Measurements from ENCODE around the gene SEC24B. TPM values are rescaled to one million over a fixed set of nuclear protein-coding genes. Genes with fewer than 3 reads are reported as not detected.

The SEC24B gene
- total RNA-seq, 1 donor from 2014 or later: 31.7 TPM

GRCh38 chr4:109494563-109494962, 60.9 kb downstream of the SEC24B start:
- no peak overlapping the region for H3K27ac Mint-ChIP-seq (ENCODE audit: unreplicated experiment)
- no peak for DNase-seq (ENCODE audit: low read depth, low spot score)
- H3K4me1 Mint-ChIP-seq: peaks cover 7% of the 10 kb centered on the region
- no peak for TF ChIP-seq CTCF (conservative IDR thresholded peaks at IDR 0.05)
- H3K27me3 Mint-ChIP-seq (ENCODE audit: low read depth): no peaks in the 10 kb centered on the region
- no peak overlapping the region for H3K4me3 Mint-ChIP-seq
- H3K36me3 Mint-ChIP-seq (ENCODE audit: low read depth): peaks cover 18% of the 10 kb centered on the region
- no peaks in the 10 kb centered on the region for H3K9me3 Mint-ChIP-seq

GRCh38 chr4:109495514-109495913, 61.9 kb downstream of the SEC24B start:
- Mint-ChIP-seq H3K27ac (ENCODE audit: unreplicated experiment) (no peak overlapping the region), H3K9me3 (no peaks in the 10 kb centered on the region), H3K36me3 (ENCODE audit: low read depth) (peaks cover 18% of the 10 kb centered on the region), H3K27me3 (ENCODE audit: low read depth) (no peaks in the 10 kb centered on the region), H3K4me1 (peaks cover 7% of the 10 kb centered on the region), H3K4me3 (no peak overlapping the region)
- no peak for DNase-seq (ENCODE audit: low read depth, low spot score)
- no peak for TF ChIP-seq CTCF (conservative IDR thresholded peaks at IDR 0.05)

- H3K4me3 Mint-ChIP-seq: no peak overlapping the region
- DNase-seq (ENCODE audit: low read depth, low spot score): no peak
- H3K27ac Mint-ChIP-seq (ENCODE audit: unreplicated experiment): no peak overlapping the region
- no peak for TF ChIP-seq CTCF (conservative IDR thresholded peaks at IDR 0.05)
- peaks cover 7% of the 10 kb centered on the region for H3K4me1 Mint-ChIP-seq
- no peaks in the 10 kb centered on the region for H3K27me3 Mint-ChIP-seq (ENCODE audit: low read depth)
- H3K36me3 Mint-ChIP-seq (ENCODE audit: low read depth): peaks cover 21% of the 10 kb centered on the region
- H3K9me3 Mint-ChIP-seq: no peaks in the 10 kb centered on the region
Measured at GRCh38 chr4:109496875-109497274, 63.3 kb downstream of the SEC24B start.

GRCh38 chr4:109497511-109497910, 63.9 kb downstream of the SEC24B start:
- no peaks in the 10 kb centered on the region for H3K9me3 Mint-ChIP-seq
- no peak for DNase-seq (ENCODE audit: low read depth, low spot score)
- TF ChIP-seq CTCF (conservative IDR thresholded peaks at IDR 0.05): no peak
- no peaks in the 10 kb centered on the region for H3K27me3 Mint-ChIP-seq (ENCODE audit: low read depth)
- H3K4me3 Mint-ChIP-seq: no peak overlapping the region
- no peak overlapping the region for H3K27ac Mint-ChIP-seq (ENCODE audit: unreplicated experiment)
- peaks cover 7% of the 10 kb centered on the region for H3K4me1 Mint-ChIP-seq
- peaks cover 27% of the 10 kb centered on the region for H3K36me3 Mint-ChIP-seq (ENCODE audit: low read depth)

- Mint-ChIP-seq H3K4me1 (peaks cover 7% of the 10 kb centered on the region), H3K9me3 (no peaks in the 10 kb centered on the region), H3K4me3 (no peak overlapping the region), H3K27me3 (ENCODE audit: low read depth) (no peaks in the 10 kb centered on the region), H3K36me3 (ENCODE audit: low read depth) (peaks cover 32% of the 10 kb centered on the region), H3K27ac (ENCODE audit: unreplicated experiment) (no peak overlapping the region)
- DNase-seq (ENCODE audit: low read depth, low spot score): no peak
- TF ChIP-seq CTCF (conservative IDR thresholded peaks at IDR 0.05): no peak
Measured at GRCh38 chr4:109499513-109499912, 65.9 kb downstream of the SEC24B start.

- no peak for DNase-seq (ENCODE audit: low read depth, low spot score)
- no peaks in the 10 kb centered on the region for H3K9me3 Mint-ChIP-seq
- H3K27me3 Mint-ChIP-seq (ENCODE audit: low read depth): no peaks in the 10 kb centered on the region
- H3K4me1 Mint-ChIP-seq: no peaks in the 10 kb centered on the region
- TF ChIP-seq CTCF (conservative IDR thresholded peaks at IDR 0.05): no peak
- H3K27ac Mint-ChIP-seq (ENCODE audit: unreplicated experiment): no peak overlapping the region
- no peak overlapping the region for H3K4me3 Mint-ChIP-seq
- peaks cover 39% of the 10 kb centered on the region for H3K36me3 Mint-ChIP-seq (ENCODE audit: low read depth)
Measured at GRCh38 chr4:109506890-109507289, 73.3 kb downstream of the SEC24B start.

Data from neural crest cell (in vitro differentiated cells).